Fibroblast of lung (primary cell): ENCODE measurements around the gene BMERB1. TPM values are rescaled to one million over a fixed set of nuclear protein-coding genes. Genes with fewer than 3 reads are reported as not detected.
A peak's percentile ranks its signal among the peaks of the same experiment; 100 is the strongest.

Source experiments
- DNase-seq, 2 donors: peaks; one replicate each; pipeline versions ENCODE4 v3.0.0 to v3.0.0-alpha.2; 2010; ENCODE audit warnings: low read depth in 2 of 2
- H2AFZ ChIP-seq: 2 replicates; pipeline ENCODE4 v1.5.1; 2012; ENCODE audit warnings: low read length, control low read depth, inconsistent platforms
- H3K27ac ChIP-seq: 2 replicates; pipeline ENCODE4 v1.5.1; 2011; ENCODE audit warnings: low read length, control low read depth; ENCODE audit not compliant: insufficient read depth
- H3K27me3 ChIP-seq: 2 replicates; pipeline ENCODE4 v1.5.1; 2011; ENCODE audit warnings: mild to moderate bottlenecking, low read length; ENCODE audit not compliant: control insufficient read depth, insufficient read depth
- H3K36me3 ChIP-seq: 2 replicates; pipeline ENCODE4 v1.5.1; 2011; ENCODE audit warnings: low read length; ENCODE audit not compliant: control insufficient read depth, insufficient read depth
- H3K4me1 ChIP-seq: 2 replicates; pipeline ENCODE4 v1.5.1; 2011; ENCODE audit warnings: low read length; ENCODE audit not compliant: control insufficient read depth, insufficient read depth; ENCODE audit errors: extremely low read depth
- H3K4me2 ChIP-seq: 2 replicates; pipeline ENCODE4 v1.5.1; 2011; ENCODE audit warnings: low read length, control low read depth; ENCODE audit not compliant: insufficient read depth; ENCODE audit errors: extremely low read depth
- H3K4me3 ChIP-seq, 4 experiments: fragments of 200-600 bp in 1 of 4; sonication (generic) in 1 of 4; replicated peaks in 1 of 4; 2 replicates each; pipeline ENCODE4 v1.5.1; 2011 to 2016; ENCODE audit warnings: low read length in 4 of 4, low read depth in 3 of 4, mild to moderate bottlenecking in 3 of 4, control low read depth in 2 of 4, inconsistent platforms in 1 of 4, mixed read lengths in 1 of 4; ENCODE audit not compliant: insufficient read depth in 1 of 4; ENCODE audit errors: control extremely low read depth in 1 of 4
- H3K79me2 ChIP-seq: 2 replicates; pipeline ENCODE4 v1.5.1; 2012; ENCODE audit warnings: mild to moderate bottlenecking, low read length, inconsistent platforms; ENCODE audit not compliant: control insufficient read depth, insufficient read depth
- H3K9ac ChIP-seq: 2 replicates; pipeline ENCODE4 v1.5.1; 2011; ENCODE audit warnings: mild to moderate bottlenecking, low read length, control low read depth; ENCODE audit not compliant: insufficient read depth
- H3K9me3 ChIP-seq: 2 replicates; pipeline ENCODE4 v1.5.1; 2012; ENCODE audit warnings: low read depth, low read length; ENCODE audit not compliant: control insufficient read depth, insufficient read depth
- H4K20me1 ChIP-seq: 2 replicates; pipeline ENCODE4 v1.5.1; 2011; ENCODE audit warnings: low read length; ENCODE audit not compliant: control insufficient read depth, insufficient read depth; ENCODE audit errors: extremely low read depth
- EZH2 ChIP-seq: IDR thresholded peaks from 2 replicates; pipeline ENCODE4 v1.5.1; 2012; ENCODE audit warnings: low read length, control low read depth, mild to moderate bottlenecking; ENCODE audit errors: missing control alignments
- polyA plus RNA-seq, 2 donors: library from polyadenylated mRNA; depleted of rRNA in 1 of 2; stranded (reverse) in 1 of 2; unstranded in 1 of 2; fragments of >200 nt; gene quantifications; 2 replicates each; pipeline ENCODE4 v1.2.1, GENCODE V29; 2011 to 2012; ENCODE audit warnings: missing spikeins in 1 of 2
- total RNA-seq: library from RNA; depleted of rRNA; stranded (reverse); fragments of >200 nt; gene quantifications from 2 replicates; pipeline ENCODE4 v1.2.1, GENCODE V29; 2014
- TF ChIP-seq, protein P1 (sequence below), 2 donors: IDR thresholded peaks in 1 of 2; conservative IDR thresholded peaks in 1 of 2; 1 replicate in 1 of 2; 2 replicates in 1 of 2; pipeline ENCODE4 v1.5.1; 2011 to 2012; ENCODE audit warnings: low read length in 2 of 2, control low read depth in 1 of 2, inconsistent platforms in 1 of 2, low read depth in 1 of 2, mild to moderate bottlenecking in 1 of 2

The BMERB1 gene
- total and polyA plus RNA-seq, 2 donors (not counting 1 experiment from before 2014, with no cell fraction given) = 39.1 to 46.0 TPM

DNA sequence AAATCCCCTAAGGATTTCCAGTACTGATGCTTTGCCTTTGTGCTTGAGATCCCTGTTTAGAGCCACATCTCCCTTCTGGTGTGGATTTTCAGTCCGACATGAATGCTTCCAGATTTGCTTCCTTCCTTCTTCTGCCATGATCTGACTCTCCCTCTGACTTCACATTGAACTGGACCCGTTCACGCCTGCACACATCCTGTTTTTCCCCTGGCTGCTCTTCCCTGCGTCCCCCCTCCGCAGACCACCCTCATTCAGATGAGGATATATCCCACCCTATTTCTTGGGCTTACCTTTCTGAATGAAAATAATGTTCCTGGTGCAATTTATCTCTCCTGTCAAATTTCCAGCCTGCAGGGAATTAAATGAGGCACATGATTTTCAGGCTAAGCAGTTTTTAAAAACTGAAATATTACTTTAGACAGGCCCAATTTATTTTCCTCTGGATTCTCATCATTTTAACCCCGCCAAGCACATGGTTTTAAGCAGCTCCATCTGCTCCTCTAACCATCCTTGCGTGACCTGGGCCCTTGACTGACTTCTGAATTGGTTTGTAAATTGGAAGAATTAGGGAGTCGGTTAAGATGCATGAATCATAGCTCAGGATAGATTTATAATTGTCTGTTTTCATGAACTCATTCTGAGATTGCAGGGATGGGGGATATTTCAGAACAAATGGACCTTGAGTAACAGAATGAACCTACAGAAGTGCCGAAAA, 59.2 kb downstream of the BMERB1 start:
- no peaks in the 10 kb centered on the region for H4K20me1 ChIP-seq
- H3K79me2 ChIP-seq = peaks cover 9% of the 10 kb centered on the region
- H3K4me2 ChIP-seq = peak overlapping the region; percentile 48
- H3K4me3 ChIP-seq = no peak overlapping the region
- DNase-seq = peak; percentile 45 to 92
- peak overlapping the region; percentile 48 for H3K27ac ChIP-seq
- no peaks in the 10 kb centered on the region for H3K27me3 ChIP-seq
- no peak overlapping the region for H2AFZ ChIP-seq
- no peak for TF ChIP-seq EZH2
- TF ChIP-seq, protein P1, sequence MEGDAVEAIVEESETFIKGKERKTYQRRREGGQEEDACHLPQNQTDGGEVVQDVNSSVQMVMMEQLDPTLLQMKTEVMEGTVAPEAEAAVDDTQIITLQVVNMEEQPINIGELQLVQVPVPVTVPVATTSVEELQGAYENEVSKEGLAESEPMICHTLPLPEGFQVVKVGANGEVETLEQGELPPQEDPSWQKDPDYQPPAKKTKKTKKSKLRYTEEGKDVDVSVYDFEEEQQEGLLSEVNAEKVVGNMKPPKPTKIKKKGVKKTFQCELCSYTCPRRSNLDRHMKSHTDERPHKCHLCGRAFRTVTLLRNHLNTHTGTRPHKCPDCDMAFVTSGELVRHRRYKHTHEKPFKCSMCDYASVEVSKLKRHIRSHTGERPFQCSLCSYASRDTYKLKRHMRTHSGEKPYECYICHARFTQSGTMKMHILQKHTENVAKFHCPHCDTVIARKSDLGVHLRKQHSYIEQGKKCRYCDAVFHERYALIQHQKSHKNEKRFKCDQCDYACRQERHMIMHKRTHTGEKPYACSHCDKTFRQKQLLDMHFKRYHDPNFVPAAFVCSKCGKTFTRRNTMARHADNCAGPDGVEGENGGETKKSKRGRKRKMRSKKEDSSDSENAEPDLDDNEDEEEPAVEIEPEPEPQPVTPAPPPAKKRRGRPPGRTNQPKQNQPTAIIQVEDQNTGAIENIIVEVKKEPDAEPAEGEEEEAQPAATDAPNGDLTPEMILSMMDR (conservative IDR thresholded peaks at IDR 0.05 in 1 of 2, IDR thresholded peaks at IDR 0.05 in 1 of 2; ENCODE audit: low read depth in 1 of 2, low read length in 2 of 2) = no peak
- H3K4me1 ChIP-seq = peaks cover 22% of the 10 kb centered on the region
- no peak overlapping the region for H3K9ac ChIP-seq
- H3K9me3 ChIP-seq = no peaks in the 10 kb centered on the region
- H3K36me3 ChIP-seq = no peaks in the 10 kb centered on the region

DNA sequence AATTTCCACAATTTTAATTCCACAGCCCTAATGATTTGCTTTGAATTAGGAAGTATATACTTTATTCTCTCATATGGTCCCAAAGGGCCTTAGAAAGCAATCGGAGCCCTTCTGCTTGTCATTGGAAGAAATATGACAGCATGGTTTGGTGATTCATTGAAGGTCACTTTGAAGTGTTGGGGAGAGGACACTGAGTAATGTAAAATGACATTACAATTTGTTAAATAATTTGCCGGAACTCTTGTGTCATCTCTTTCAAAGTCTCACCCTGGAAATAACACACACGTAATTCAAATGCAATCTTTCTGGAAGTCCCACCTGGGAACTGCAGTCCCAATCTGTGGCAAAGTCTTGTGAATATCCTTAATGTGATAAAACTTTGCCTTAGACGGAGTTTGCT, 59.8 kb downstream of the BMERB1 start:
- Histone ChIP-seq H2AFZ (no peak overlapping the region), H3K79me2 (peaks cover 9% of the 10 kb centered on the region), H3K4me2 (peak overlapping the region; percentile 15), H3K9me3 (no peaks in the 10 kb centered on the region), H3K27ac (peak overlapping the region; percentile 1), H3K27me3 (no peaks in the 10 kb centered on the region), H3K4me3 (no peak overlapping the region), H3K36me3 (no peaks in the 10 kb centered on the region), H4K20me1 (no peaks in the 10 kb centered on the region), H3K9ac (no peak overlapping the region), H3K4me1 (peaks cover 18% of the 10 kb centered on the region)
- peak; percentile 27 to 87 for DNase-seq
- TF ChIP-seq, protein P1 (conservative IDR thresholded peaks at IDR 0.05 in 1 of 2, IDR thresholded peaks at IDR 0.05 in 1 of 2; ENCODE audit: low read depth in 1 of 2, low read length in 2 of 2) = no peak
- no peak for TF ChIP-seq EZH2

DNA sequence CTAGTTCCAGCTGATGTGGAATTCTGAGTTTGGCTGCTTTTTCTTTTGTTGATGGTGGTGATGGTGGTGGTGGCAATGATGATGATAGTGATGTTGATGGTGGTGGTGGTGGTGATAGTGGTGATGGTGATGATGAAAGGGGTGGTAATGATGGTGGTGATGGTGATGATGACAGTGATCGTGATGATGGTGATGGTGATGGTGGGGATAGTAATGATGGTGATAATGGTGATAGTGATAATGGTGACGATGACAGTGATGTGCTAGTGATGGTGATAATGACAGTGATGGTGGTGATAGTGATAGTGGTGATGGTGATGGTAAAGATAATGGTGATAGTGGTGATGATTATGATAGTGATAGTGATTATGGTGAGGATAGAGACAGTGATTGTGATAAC, 61.5 kb downstream of the BMERB1 start:
- no peaks in the 10 kb centered on the region for H4K20me1 ChIP-seq
- no peak for DNase-seq
- H3K27me3 ChIP-seq = no peaks in the 10 kb centered on the region
- H3K9me3 ChIP-seq = no peaks in the 10 kb centered on the region
- no peak overlapping the region for H3K4me3 ChIP-seq
- H3K9ac ChIP-seq = no peak overlapping the region
- peaks cover 7% of the 10 kb centered on the region for H3K79me2 ChIP-seq
- TF ChIP-seq EZH2 = no peak
- TF ChIP-seq, protein P1 (conservative IDR thresholded peaks at IDR 0.05 in 1 of 2, IDR thresholded peaks at IDR 0.05 in 1 of 2; ENCODE audit: low read depth in 1 of 2, low read length in 2 of 2) = no peak
- no peak overlapping the region for H2AFZ ChIP-seq
- H3K36me3 ChIP-seq = no peaks in the 10 kb centered on the region
- no peak overlapping the region for H3K27ac ChIP-seq
- H3K4me2 ChIP-seq = no peak overlapping the region
- peaks cover 12% of the 10 kb centered on the region for H3K4me1 ChIP-seq
